NCI-H748 (cell line): ENCODE data around the gene HYI.
"Not testable (repeated sequence)": the region's sequence is repeated elsewhere in the genome, so short reads cannot be mapped to it uniquely, and the experiment has no call there.

Source experiments
- DNase-seq: peaks from one replicate; lab custom pipeline; 2025; ENCODE audit not compliant: unreplicated experiment; lab: John Stamatoyannopoulos, UW

HYI gene

DNA sequence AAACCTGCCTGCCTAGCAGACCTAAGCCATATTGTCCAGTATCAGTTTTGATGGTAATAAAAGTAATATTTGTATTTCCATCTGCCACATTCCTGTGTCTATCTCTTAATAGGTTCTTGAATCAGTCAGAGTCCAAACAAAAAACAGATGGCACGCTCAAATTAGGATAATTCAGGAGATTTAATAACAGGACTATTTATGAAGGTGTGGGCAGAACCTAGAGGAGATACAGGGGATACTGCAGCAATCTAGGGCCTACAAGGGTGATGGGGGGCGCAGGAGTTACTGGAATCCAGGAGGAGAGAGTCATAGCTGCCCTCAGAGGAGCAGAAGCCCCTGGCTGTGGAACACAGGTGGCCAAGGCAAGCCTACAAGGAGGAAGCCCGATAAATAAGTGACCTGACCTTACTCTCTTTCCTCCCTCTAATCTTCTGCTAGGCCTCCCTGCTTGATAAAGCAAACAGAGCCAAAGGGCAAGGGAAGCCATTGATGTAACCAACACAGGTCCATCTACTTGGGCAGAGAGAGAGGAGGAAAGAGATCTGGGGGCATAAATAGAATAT is 11.9 kb upstream of the HYI start:
- DNase-seq: no peak

DNA sequence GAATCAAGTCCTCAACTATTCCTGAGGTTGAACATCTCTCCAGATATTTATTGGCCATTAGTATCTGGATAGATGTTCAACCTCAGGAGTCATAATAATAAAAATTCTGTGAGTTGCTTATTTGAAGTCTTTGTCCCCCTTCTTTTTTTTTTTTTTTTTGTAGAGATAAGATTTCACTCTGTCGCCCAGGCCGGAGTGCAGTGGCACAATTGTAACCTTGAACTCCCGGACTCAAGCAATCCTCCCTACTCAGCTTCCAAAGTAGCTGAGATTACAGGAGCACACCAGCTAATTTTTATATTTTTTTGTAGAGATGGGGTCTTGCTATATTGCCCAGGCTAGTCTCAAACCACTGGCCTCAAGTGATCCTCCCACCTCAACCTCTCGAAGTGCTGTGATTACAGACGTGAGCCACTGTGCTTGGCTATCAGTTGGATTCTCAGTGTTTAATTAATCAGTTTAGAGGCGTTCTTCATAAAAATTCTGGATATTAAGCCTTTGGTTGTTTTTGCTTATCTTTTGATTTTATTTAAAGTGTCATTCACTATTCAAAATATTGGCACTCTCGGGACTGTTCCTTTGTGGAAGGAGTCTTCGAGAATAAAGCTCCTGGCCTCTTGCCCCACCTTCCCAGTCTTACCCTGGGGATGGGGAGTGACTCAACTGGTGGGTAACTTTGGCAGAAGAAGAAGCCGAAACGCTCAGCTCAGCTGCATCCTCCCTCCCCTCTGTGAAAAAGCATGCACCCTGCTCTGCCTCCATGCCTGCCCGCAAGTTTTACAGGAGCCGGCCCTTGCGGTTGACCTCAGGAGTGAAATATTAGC is 11.2 kb upstream of the HYI start:
- DNase-seq: no peak

DNA sequence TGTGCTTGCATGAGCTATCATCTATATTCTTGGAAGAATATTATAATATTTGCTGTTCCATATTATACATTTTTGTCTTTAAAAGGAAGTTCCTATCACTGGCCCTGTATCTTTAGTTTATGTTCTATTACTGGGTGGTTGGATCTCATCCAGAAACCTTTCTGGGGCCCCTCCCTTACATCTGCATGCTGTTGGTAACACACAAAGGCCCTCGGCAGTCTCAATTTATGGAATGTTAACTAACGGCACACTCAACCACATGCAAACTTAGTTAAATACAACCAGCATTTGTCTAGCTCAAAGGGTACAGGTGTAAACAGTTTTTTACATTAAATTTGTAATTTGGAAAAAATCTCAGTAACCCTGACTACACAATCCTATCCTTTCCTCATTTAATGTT is 9.7 kb upstream of the HYI start:
- no peak for DNase-seq

DNA sequence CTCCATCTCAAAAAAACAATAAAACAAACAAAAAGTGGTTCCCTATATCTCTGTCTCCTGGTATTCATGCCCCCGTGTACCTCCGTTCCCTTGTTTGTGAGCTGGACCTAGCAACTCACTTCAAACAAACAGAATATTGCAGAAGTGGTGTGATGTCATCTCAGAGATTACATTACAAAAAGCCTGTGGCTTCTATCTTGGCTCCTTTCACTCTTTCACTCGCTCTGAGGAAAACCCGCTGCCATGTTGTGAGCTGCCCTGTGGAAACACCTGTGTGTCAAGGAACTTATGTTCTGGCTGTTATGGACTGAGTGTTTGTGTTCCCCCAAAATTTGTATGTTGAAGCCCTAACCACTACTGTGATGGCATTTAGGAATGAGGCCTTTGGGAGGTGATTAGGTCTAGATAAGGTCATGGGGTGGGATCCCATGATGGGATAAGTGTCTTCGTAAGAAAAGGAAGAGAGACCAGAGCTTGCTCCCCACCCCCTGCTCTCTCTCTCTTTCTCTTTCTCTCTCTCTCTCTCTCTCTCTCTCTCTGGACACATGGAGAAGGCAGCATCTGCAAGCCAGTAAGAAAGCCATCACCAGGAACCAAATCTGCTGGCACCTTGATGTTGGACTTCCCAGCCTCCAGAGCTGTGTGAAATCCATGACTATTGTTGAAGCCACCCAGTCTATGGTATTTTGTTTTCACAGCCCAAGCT is 7.4 kb upstream of the HYI start:
- no peak for DNase-seq

DNA sequence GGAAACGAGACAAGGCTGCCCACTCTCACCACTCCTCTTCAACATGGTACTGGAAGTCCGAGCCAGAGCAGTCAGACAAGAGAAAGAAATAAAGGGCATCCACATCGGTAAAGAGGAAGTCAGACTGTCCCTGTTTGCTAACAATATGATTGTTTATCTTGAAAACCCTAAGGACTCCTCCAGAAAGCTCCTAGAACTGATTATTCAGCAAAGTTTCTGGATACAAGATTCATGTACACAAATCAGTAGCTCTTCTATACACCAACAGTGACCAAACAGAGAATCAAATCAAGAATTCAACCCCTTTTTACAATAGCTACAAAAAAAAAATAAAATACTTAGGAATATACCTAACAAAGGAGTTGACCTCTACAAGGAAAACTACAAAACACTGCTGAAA is 4.6 kb upstream of the HYI start:
- not testable (repeated sequence) for DNase-seq

DNA sequence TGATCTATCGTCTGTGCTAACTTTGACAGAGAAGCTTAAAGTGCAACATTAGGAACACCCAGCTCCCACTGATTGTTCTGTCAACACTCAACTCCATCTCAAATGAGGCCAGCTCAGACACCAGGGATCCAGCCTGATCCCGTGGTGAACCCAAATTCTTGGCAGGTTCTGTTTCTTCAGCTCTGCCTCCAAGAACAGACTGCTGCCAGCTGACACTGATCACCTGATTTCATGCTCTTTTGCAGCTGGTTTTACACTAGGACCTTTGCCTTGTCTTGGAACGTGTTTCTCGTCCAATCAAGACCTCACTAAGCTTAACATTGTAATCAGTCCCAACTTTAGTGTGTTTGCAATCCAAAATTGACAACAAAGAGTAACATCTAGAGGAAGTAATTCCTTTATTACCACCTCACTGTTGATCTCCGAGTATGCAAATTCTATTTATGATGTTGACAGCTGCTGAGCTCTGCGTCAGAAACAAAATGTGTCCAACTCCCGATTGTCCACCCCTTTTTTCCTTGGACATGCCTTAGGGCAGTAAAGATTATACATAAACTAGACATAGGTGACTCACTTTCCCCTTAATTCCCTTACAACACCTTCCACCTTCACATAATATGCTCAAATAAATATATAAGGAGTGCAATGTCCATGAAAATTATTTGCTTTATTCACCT is 1.6 kb upstream of the HYI start:
- peak; percentile 68 for DNase-seq

DNA sequence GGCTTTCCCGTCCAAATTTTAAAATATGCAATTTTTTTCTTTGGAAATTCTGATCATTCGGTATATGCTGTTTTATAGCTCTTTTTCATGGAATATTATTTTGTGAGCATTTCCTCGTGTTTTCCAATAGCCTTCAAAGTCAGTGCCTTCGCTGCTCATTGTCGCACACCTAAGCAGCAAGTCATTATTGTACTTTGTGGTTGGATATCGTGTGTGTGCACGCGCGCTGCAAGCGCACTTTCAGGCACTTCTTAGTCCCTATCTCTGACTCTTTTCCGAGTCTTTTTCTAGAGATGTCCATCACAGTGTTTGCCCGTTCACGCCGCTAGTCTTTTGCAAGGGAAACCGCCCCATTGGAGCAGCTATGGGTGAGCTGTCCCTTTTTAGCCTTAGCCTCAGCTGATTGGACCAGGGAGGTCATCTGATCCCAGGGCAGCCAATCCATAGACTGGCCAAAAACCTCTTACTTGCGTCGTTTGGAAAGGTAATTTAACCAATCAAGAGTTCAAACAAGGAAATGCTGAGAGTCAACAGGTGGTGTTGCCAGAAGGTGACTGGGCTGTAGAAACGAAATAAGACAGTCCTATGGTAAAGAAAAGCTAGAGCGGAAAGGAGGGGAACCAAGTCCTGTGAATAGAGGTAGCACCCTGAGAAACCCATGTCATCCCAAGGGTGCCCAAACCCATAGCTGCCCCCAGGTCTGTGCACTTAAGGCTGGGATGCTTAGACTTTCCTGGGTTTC is 710 bp upstream of the HYI start:
- peak; percentile 100 for DNase-seq

DNA sequence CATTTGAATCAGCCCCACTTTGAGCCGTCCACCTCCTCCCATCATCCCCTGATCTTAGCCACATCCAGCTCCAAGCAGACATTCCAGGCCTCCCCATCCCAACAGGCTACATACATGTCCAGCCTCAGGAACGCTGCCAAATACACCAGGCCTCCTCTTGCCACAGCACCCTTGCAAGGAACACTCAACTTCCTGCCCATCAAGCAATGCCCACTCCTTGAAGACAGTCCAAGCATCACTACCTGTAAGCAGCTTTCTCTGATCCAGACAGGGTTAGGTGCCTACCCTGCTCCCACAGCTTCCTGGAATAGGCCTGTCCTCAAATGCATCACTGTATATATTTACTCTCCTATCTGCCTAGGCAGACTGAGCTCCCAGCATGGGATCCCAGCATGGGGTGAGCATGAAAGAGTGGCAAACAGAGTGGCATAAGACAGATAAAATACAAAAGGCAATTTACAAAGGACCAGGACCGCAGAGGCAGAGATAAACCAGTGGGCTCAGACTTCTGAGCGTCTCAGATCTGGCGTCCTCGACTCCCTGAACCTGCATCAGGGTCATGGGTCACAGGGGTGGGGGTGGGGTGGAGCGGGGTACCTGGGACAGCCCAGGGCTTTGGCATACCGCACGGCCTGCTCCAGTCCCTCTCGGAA is 816 bp downstream of the HYI start:
- peak; percentile 90 for DNase-seq

DNA sequence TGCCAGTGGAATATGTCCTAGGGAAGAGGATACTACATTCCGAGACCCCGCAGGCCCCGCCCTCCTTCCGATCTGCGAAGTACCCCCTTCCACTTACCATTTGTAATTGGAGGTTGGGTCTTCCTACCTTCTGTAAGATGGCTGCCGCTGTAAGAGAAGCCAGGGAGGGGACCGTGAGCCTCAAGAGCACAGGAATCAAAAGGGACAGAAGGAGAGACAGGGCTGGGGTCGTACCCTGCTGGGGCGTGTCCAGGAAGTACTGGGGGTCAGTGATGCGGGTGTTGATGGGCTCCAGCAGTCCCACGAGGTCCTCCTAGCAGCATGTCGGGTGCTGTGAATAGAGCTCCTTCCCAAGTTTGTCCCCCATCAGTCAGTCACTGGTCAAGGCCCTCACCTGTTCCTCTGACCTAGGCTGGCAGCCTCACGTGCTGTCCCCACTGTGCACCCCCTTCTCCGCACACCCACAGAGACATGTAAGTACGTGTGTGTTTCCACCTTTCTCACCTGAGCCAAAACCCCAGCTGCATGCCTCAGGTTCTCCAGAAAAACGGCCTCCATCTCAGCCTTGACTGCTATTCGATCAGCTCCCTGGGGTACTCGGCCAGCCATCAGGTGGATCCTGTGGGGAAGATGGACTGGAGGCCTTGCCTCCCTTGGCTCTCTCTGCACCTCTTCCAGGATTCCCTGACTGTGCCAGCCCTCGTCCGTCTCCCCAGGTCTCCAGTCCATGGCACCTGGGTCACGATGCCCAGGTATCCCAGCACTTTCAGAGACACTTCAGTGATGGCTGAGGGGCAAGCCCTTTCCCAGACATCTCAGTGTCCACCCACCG is 1.8 kb downstream of the HYI start:
- no peak for DNase-seq

DNA sequence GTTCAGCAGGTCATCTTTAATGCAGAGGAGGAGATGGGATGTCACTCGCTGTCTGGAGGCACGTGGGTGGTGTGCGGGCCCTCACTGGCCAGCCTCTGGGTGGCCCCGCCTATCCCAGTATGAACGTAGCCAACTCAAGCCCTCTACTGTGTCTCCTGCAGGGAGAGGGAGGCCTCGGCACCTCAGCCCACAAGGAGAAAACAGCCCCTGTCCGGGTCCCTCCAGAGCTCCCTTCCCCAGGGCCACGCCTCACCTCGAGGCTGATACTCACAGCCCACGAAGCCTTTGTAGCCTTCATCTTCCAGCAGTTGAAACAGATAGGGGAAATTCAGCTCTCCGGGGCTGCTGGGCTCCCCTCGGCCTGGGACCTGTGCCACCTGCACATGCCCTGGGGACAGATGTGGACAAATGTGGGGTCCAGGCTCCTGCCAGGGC is 2.6 kb downstream of the HYI start:
- DNase-seq: no peak

DNA sequence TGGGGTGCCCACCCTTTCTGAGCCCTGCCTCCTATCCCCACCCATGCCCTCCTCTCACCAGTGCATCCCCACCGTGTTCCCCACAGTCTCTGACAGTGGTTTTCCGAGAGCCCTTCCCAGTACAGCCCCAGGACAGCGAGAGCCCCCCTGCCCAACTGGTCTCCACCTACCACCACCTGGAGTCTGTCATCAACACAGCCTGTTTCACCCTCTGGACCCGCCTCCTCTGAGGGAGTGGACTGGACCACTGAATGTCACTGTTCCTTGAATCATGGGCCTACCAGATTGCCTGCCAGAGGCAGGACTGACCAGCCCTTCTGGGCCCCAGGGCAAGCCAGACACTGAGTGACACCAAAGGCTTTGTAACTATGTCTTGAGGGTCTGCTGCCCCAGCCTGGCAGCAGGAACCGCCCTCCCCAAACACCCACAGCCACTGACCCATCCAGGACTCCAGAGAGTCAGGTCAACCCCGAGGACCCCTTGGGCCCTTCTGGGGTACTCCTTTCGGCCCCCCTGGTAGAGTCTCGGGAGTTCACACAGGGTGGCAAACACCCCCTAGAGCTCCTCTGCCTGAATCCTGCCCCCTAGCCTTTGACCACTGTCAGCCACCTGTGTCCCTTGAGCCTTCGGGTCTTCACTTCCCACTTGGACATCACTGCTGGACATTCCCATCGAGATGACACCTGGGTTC is 3.3 kb downstream of the HYI start:
- DNase-seq: no peak

DNA sequence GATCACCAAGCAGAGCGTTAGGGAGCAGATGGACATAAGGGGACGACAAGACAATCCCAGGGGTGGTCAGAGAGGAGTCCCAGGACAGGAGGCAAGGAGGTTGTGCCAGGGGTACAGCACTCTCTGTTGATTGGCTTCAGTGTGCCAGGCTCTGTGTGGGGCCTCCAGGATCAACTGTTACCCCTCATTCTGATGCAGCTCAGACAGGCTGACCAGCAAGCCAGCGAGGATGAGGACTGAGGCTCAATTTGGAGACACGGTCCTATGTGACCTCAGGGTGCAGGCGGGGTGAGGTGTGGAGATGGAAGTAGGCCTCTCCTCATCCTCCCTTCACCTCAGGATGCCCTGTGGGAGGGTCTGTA is 4.0 kb downstream of the HYI start:
- no peak for DNase-seq

DNA sequence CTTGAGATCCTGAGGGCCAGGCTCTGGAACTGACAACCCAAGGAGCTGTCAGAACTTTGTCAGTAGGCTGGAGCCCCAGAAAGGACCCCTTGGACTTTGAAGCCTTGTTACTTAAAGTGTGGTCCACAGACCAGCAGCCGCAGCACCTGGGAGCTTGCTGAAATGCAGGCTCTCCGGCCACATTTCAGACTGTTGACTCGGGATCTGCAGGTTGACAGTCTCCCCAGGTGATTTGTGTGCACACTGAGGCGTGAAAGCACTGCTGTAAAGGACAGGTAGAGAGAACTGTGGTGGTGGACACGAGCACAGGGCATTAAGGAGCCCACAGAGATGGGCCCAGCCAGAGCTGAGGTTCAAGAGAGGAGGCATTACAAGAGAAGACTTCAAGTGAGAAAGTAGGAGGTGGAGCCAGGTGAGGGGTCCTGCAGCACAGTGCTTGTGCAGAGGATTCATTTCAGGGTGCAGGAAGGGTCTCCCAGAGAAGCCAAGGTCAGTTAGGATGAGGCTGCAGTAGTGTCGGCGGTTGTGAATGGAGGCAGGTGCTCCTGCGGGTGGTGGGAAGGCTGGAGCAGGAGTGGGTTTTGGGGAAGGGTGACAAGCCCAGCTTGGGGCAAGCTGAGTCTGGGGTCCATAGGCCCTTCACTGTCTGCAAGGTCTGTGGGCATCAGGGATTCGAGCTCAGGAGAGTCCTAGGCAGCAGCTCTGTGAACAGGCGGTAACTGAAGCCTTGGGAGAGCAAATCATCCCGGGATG is 4.6 kb downstream of the HYI start:
- DNase-seq: no peak

DNA sequence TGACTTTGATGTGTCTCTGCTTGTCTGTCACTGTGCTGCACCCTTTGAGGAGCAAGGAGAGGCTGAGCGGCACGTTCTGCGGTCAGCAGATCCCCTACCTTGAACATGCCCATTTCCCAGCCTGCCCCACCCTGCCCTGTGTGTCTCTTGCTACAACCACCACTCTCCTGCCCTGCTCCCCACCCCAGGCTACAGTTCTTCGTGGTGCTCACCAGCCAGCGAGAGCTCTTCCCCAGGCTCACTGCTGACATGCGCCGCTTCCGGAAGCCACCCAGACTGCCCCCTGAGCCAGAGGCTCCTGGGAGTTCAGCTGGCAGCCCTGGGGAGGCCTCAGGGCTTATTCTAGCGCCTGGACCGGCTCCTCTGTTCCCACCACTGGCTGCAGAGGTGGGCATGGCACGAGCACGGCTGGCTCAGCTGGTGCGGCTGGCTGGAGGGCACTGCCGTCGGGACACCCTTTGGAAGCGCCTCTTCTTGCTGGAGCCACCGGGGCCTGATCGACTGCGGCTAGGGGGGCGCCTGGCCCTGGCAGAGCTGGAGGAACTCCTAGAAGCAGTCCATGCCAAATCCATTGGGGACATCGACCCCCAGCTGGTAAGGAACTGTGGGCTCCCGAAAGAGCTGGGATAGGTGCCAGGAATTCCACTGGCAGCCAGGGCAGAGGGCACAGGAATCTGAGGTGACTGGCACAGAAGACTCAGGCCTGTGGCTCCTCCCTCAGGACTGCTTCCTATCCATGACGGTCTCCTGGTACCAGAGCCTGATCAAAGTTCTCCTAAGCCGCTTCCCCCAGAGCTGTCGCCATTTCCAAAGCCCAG is 5.6 kb downstream of the HYI start:
- no peak for DNase-seq

DNA sequence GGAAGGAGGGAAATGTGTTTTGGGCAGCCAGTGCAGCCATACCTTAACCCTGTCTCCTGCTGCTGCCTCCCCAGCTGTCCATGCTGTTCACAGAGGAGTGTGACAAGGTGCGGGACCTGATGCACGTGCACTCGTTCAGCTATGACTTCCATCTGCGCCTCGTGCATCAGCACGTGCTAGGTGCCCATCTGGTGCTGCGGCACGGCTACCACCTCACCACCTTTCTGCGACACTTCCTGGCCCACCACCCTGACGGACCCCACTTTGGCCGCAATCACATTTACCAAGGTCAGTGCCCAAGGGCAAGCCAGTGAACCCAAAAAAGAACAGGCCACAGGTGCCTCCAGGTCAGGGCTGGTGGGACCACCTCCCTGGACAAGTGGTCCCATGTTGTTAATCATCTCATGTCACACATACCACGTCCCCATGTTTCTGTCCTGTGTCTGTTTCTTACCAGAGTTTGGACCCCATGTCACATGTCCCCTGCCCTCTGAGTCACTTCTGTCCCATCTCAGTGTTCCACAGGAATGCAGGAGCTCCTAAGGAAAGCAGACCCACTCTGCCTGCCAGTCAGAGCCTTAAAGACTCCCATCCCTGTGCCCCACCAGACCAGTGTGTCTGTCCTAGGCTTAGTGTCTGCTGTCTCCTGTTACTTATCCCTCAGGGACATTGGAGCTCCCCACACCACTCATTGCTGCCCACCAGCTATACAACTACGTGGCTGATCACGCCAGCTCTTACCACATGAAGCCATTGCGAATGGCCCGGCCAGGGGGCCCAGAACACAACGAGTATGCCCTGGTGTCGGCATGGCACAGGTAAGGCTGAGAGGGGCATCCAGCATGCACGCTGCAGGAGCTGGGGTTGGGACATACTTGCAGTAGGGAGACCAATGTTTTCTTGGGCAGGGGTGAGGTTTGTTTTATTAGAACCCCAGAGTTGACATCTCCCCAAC is 6.6 kb downstream of the HYI start:
- DNase-seq: no peak

DNA sequence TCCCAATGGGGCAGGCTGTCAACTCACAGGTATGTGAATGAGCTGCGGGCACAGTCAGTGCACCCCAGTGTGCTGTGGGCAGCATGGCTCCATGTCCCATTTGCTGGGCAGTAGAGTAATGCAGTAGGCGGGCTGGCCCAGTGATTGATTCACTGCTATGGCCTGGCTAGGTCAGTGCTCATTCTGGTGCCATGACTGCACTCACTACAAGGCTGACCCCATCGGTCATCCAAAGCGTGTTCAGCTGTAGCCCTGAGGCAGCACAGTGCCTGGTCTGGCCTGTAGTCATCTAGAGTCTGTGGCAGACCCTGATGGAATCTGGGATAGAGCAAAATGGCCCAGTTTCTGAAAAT is 7.4 kb downstream of the HYI start:
- no peak for DNase-seq
